SK-N-SH (cell line): ENCODE results near the gene RRAGC. TPM values are rescaled to one million over a fixed set of nuclear protein-coding genes. Genes with fewer than 3 reads are reported as not detected.

ENCODE experiments used
- CTCF ChIA-PET: fragments of 300-600, 350-600 bp; formaldehyde crosslinking; extraction: SDS; loops from one replicate; lab custom pipeline; 2021; lab: Yijun Ruan, JAX
- POLR2A ChIA-PET: fragments of 350-600 bp; sonication (Branson Sonifier 250); formaldehyde crosslinking; extraction: SDS; loops from one replicate; lab custom pipeline; 2020; ENCODE audit warnings: antibody characterized with exemption, inconsistent platforms; lab: Yijun Ruan, JAX
- DNase-seq: peaks from one replicate; pipeline ENCODE4 v3.0.0; 2012
- H2AFZ ChIP-seq: fragments of 200-600 bp; sonication (generic); 2 replicates; pipeline ENCODE4 v1.8.1; 2016; ENCODE audit warnings: antibody characterized with exemption, mild to moderate bottlenecking, low read depth
- H3F3A ChIP-seq: fragments of 200-600 bp; sonication (generic); replicated peaks from 2 replicates; pipeline ENCODE3; 2016; ENCODE audit warnings: antibody characterized with exemption, mild to moderate bottlenecking; ENCODE audit not compliant: insufficient read depth
- H3K27ac ChIP-seq, 2 experiments: fragments of 200-500 bp in 1 of 2; fragments of 200-600 bp in 1 of 2; sonication (Bioruptor generic) in 1 of 2; sonication (generic), shearing (Covaris generic) in 1 of 2; 2 replicates each; pipeline versions ENCODE4 v1.5.1 to v1.6.1; 2014 to 2016; ENCODE audit warnings: low read depth in 2 of 2, inconsistent platforms in 1 of 2, low read length in 1 of 2, mild to moderate bottlenecking in 1 of 2, mixed read lengths in 1 of 2
- H3K27me3 ChIP-seq: fragments of 200-600 bp; sonication (generic), shearing (Covaris generic); 2 replicates; pipeline ENCODE4 v1.6.1; 2016; ENCODE audit warnings: mixed run types; ENCODE audit not compliant: insufficient read depth
- H3K36me3 ChIP-seq, 2 experiments: fragments of 200-500 bp in 1 of 2; fragments of 200-600 bp in 1 of 2; sonication (Bioruptor generic) in 1 of 2; sonication (generic) in 1 of 2; replicated peaks in 1 of 2; 2 replicates each; pipeline versions ENCODE3 to v1.5.1; 2014 to 2016; ENCODE audit warnings: low read length in 1 of 2, mild to moderate bottlenecking in 1 of 2; ENCODE audit not compliant: insufficient read depth in 2 of 2, control insufficient read depth in 1 of 2
- H3K4me1 ChIP-seq, 2 experiments: fragments of 200-500 bp in 1 of 2; fragments of 200-600 bp in 1 of 2; sonication (Bioruptor generic) in 1 of 2; sonication (generic), shearing (Covaris generic) in 1 of 2; 2 replicates each; pipeline versions ENCODE4 v1.5.1 to v1.6.1; 2014 to 2016; ENCODE audit warnings: low read depth in 1 of 2, low read length in 1 of 2, mixed run types in 1 of 2; ENCODE audit not compliant: insufficient read depth in 2 of 2, control insufficient read depth in 1 of 2
- H3K4me2 ChIP-seq: fragments of 200-600 bp; sonication (generic), shearing (Covaris generic); 2 replicates; pipeline ENCODE4 v1.6.1; 2017; ENCODE audit warnings: mixed run types
- H3K4me3 ChIP-seq, 2 experiments: fragments of 200-500 bp in 1 of 2; fragments of 200-600 bp in 1 of 2; sonication (Bioruptor generic) in 1 of 2; sonication (generic), shearing (Covaris generic) in 1 of 2; 2 replicates each; pipeline versions ENCODE4 v1.5.1 to v1.8.1; 2014 to 2016; ENCODE audit warnings: low read depth in 2 of 2, inconsistent platforms in 1 of 2, low read length in 1 of 2, mild to moderate bottlenecking in 1 of 2, mixed read lengths in 1 of 2, moderate library complexity in 1 of 2
- H3K79me2 ChIP-seq: fragments of 200-600 bp; sonication (generic); 2 replicates; pipeline ENCODE4 v1.8.1; 2017; ENCODE audit warnings: mild to moderate bottlenecking; ENCODE audit not compliant: insufficient read depth
- H3K9ac ChIP-seq: fragments of 200-600 bp; sonication (generic); 2 replicates; pipeline ENCODE4 v1.6.1; 2017; ENCODE audit warnings: mixed run types
- H3K9me2 ChIP-seq: fragments of 200-600 bp; sonication (generic); 2 replicates; pipeline ENCODE4 v1.6.1; 2017; ENCODE audit warnings: mixed run types
- H3K9me3 ChIP-seq: fragments of 200-600 bp; sonication (generic); 2 replicates; pipeline ENCODE4 v1.6.1; 2017; ENCODE audit warnings: mixed run types, mild to moderate bottlenecking, moderate library complexity
- H4K20me1 ChIP-seq: fragments of 200-600 bp; sonication (generic); 2 replicates; pipeline ENCODE4 v1.6.1; 2017; ENCODE audit warnings: mild to moderate bottlenecking, mixed run types; ENCODE audit not compliant: insufficient read depth
- EZH2phosphoT487 ChIP-seq: fragments of 200-600 bp; sonication (generic); IDR thresholded peaks from 2 replicates; pipeline ENCODE4 v1.6.1; 2017; ENCODE audit warnings: low read depth, mixed run types, mild to moderate bottlenecking, antibody characterized with exemption, moderate library complexity, borderline replicate concordance
- MEF2A ChIP-seq: IDR thresholded peaks from 2 replicates; pipeline ENCODE4 v1.4.0; 2012; ENCODE audit warnings: low read depth, borderline replicate concordance
- RCOR1 ChIP-seq: fragments of 150-350 bp; IDR thresholded peaks from 2 replicates; pipeline ENCODE4 v1.6.1; 2017; ENCODE audit warnings: antibody characterized with exemption, low read length
- TEAD4 ChIP-seq: IDR thresholded peaks from 2 replicates; pipeline ENCODE4 v1.4.0; 2012; ENCODE audit warnings: mild to moderate bottlenecking, borderline replicate concordance; ENCODE audit not compliant: insufficient read depth
- WGBS: methylation state at CpG from one replicate; pipeline ENCODE4 v1.1.6; 2017; ENCODE audit warnings: low lambda C conversion rate; 5-methylcytosine and 5-hydroxymethylcytosine counted together
- polyA plus RNA-seq, 3 experiments: library from polyadenylated mRNA; depleted of rRNA; stranded (reverse); fragments of >200 nt; gene quantifications; 2 replicates each; pipeline ENCODE4 v1.2.3, GENCODE V29; 2012
- TF ChIP-seq, protein P1 (sequence below): IDR thresholded peaks from 2 replicates; pipeline ENCODE4 v1.6.1; 2012; ENCODE audit warnings: mild to moderate bottlenecking, low read depth, low read length, moderate library complexity

Gene RRAGC
- polyA plus RNA-seq, 1 of the 3 experiments (the other 2 are of a cell fraction): 9.6 TPM

DNA sequence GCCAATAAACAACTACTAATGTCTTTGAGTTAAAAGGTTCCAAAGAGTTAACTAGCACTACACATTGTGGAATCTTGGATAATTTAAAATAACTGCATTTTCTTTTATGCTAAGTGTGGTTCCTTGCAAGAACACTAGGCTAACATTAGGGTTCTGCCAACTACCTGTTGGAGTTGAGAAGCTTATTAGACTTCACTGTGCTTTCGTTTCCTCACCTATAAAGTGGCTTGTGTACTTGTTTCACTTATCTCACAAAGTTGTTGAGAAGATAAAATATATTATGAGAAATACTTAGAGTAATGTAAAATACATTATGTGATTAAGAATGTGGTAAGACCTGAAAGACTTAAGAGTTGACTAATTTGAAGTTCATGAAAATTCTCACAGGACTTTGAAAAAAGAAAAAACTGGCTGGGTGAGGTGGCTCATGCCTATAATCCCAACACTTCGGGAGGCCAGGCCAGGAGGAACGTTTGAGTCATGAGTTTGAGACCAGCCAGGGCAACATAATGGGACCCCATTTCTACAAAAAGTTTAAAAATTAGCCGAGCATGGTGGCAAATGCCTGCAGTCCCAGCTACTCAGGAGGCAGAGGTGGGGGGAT is 5.6 kb upstream of the RRAGC start:
- no peaks in the 10 kb centered on the region for H3K27me3 ChIP-seq
- H3K9me2 ChIP-seq: no peaks in the 10 kb centered on the region
- H3F3A ChIP-seq: peaks cover 7% of the 10 kb centered on the region
- H3K27ac ChIP-seq: no peak overlapping the region
- no peak overlapping the region for H3K9ac ChIP-seq
- H3K9me3 ChIP-seq: no peaks in the 10 kb centered on the region
- peaks cover 21 to 44% of the 10 kb centered on the region in 2 experiments for H3K36me3 ChIP-seq
- no peaks in the 10 kb centered on the region for H4K20me1 ChIP-seq
- H3K79me2 ChIP-seq: peaks cover 41% of the 10 kb centered on the region
- H3K4me2 ChIP-seq: no peak overlapping the region
- TF ChIP-seq MEF2A: no peak
- POLR2A ChIA-PET: no interaction called here
- CTCF ChIA-PET: no interaction called here
- peaks cover 0 to 6% of the 10 kb centered on the region in 2 experiments; a peak in 2 of 4 replicates for H3K4me1 ChIP-seq
- no peak overlapping the region for H3K4me3 ChIP-seq
- 62% methylated on average over 4 of the region's 4 CpGs for WGBS
- no peak for DNase-seq
- H2AFZ ChIP-seq: no peak overlapping the region

DNA sequence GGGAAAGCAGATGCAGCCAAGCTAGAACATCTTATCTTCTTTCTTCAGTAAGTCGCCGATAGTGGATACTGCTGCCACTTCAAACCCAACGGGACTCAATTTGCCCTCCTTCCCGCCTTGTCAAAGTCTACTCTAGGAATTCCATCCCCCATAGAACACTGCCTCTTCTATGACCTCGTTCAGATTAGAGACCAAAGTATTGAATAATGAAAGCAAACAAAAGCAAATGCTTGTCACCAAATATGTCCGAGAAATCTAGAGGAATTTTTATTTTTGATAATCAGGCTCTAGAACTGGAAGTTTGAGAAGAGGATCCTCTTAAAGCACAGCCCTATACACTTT is 853 bp upstream of the RRAGC start:
- peaks cover 7% of the 10 kb centered on the region for H3F3A ChIP-seq
- CTCF ChIA-PET: interaction anchor here (1.5 kb wide), 1 partner anchor 21 kb away, joined by 4 read pairs; the partner anchor contains the start of gene GJA9
- H3K4me3 ChIP-seq: peak overlapping the region; percentile 95 to 100
- peaks cover 32 to 37% of the 10 kb centered on the region in 2 experiments for H3K36me3 ChIP-seq
- H3K9me2 ChIP-seq: no peaks in the 10 kb centered on the region
- no peaks in the 10 kb centered on the region; the same call in 1 of the 2 replicates for H4K20me1 ChIP-seq
- H3K27ac ChIP-seq: peak overlapping the region; percentile 72 to 83; a peak in 3 of 4 replicates
- peaks cover 7 to 13% of the 10 kb centered on the region in 2 experiments; a peak in 3 of 4 replicates for H3K4me1 ChIP-seq
- H3K27me3 ChIP-seq: no peaks in the 10 kb centered on the region
- WGBS: 14% methylated on average over 6 of the region's 6 CpGs
- H3K79me2 ChIP-seq: peaks cover 50% of the 10 kb centered on the region
- TF ChIP-seq TEAD4 (no peak), RCOR1 (no peak), EZH2phosphoT487 (no peak)
- TF ChIP-seq, protein P1, sequence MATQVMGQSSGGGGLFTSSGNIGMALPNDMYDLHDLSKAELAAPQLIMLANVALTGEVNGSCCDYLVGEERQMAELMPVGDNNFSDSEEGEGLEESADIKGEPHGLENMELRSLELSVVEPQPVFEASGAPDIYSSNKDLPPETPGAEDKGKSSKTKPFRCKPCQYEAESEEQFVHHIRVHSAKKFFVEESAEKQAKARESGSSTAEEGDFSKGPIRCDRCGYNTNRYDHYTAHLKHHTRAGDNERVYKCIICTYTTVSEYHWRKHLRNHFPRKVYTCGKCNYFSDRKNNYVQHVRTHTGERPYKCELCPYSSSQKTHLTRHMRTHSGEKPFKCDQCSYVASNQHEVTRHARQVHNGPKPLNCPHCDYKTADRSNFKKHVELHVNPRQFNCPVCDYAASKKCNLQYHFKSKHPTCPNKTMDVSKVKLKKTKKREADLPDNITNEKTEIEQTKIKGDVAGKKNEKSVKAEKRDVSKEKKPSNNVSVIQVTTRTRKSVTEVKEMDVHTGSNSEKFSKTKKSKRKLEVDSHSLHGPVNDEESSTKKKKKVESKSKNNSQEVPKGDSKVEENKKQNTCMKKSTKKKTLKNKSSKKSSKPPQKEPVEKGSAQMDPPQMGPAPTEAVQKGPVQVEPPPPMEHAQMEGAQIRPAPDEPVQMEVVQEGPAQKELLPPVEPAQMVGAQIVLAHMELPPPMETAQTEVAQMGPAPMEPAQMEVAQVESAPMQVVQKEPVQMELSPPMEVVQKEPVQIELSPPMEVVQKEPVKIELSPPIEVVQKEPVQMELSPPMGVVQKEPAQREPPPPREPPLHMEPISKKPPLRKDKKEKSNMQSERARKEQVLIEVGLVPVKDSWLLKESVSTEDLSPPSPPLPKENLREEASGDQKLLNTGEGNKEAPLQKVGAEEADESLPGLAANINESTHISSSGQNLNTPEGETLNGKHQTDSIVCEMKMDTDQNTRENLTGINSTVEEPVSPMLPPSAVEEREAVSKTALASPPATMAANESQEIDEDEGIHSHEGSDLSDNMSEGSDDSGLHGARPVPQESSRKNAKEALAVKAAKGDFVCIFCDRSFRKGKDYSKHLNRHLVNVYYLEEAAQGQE: no peak
- TF ChIP-seq, all 33 proteins: peak for 0
- POLR2A ChIA-PET: no interaction called here
- peak overlapping the region; percentile 100 for H2AFZ ChIP-seq
- no peak for DNase-seq
- H3K9me3 ChIP-seq: no peaks in the 10 kb centered on the region
- peak overlapping the region; percentile 80 for H3K9ac ChIP-seq
- H3K4me2 ChIP-seq: peak overlapping the region; percentile 87
